ENCODE measurements around the gene MSRB2.
"Not testable (repeated sequence)": the region's sequence is repeated elsewhere in the genome, so short reads cannot be mapped to it uniquely, and the experiment has no call there.

The MSRB2 gene

GRCh38 chr10:23067337-23067736 lies 28.0 kb upstream of the MSRB2 start:
- Histone ChIP-seq H3K4me1 (ENCODE audit: insufficient read depth, poor library complexity, severe bottlenecking) (peaks cover 8% of the 10 kb centered on the region), H3K4me3 (ENCODE audit: severe bottlenecking) (no peak overlapping the region), H3K9me3 (ENCODE audit: severe bottlenecking) (no peaks in the 10 kb centered on the region), H3K36me3 (ENCODE audit: low read depth) (no peaks in the 10 kb centered on the region), H3K27ac (ENCODE audit: poor library complexity, severe bottlenecking) (no peak overlapping the region), H3K27me3 (ENCODE audit: insufficient read depth, poor library complexity, severe bottlenecking) (no peaks in the 10 kb centered on the region)
- no peak for ATAC-seq (ENCODE audit: low read depth)
- TF ChIP-seq CTCF (IDR thresholded peaks at IDR 0.05; ENCODE audit: poor library complexity, severe bottlenecking), result no peak
- no peak for DNase-seq (ENCODE audit: low spot score)

DNA sequence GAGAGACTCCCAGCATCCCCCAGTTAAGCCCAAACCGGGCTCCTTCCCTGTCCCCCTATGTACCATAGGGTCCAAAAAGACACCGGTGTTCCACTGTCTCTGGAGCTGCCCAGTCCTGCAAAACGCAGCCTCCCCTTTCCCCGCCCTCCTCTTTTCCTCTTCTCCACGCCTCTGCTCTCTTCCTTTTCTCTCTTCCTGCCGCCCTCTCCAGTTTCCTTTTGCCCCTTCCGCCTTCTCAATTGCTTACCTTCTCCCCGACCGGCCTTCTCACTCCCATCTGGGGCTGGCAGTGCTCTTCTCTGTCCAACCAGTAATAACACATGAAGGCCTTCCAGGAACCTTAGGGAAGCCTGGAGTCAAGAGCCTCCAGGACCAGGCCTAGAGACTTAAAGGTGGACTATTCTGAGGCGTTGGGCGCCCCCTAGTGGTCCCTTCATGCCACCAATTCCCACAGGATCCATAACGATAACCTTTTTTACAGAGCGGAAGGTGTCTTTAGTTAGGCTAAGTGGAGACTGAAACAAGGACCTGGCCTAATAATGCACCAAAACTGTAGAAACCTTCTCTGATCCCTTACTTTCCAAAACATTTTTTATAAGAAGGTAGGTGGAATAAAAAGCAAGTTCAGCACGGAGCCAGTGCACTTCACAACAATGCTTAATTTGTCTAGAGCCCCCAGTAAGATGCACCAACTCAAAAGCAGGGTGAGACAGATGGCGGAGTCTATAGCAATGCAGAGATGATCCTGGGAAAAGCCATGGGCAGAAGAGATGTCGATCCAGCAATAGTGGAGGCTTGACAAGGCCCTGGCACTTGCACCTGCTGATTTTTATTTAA lies 27.2 kb upstream of the MSRB2 start:
- no peak overlapping the region for H3K27ac ChIP-seq (ENCODE audit: poor library complexity, severe bottlenecking)
- DNase-seq (ENCODE audit: low spot score), result no peak
- peaks cover 8% of the 10 kb centered on the region for H3K4me1 ChIP-seq (ENCODE audit: insufficient read depth, poor library complexity, severe bottlenecking)
- H3K36me3 ChIP-seq (ENCODE audit: low read depth), result no peaks in the 10 kb centered on the region
- no peak overlapping the region for H3K4me3 ChIP-seq (ENCODE audit: severe bottlenecking)
- peak; percentile 77 for ATAC-seq (ENCODE audit: low read depth)
- no peaks in the 10 kb centered on the region for H3K27me3 ChIP-seq (ENCODE audit: insufficient read depth, poor library complexity, severe bottlenecking)
- H3K9me3 ChIP-seq (ENCODE audit: severe bottlenecking), result no peaks in the 10 kb centered on the region
- TF ChIP-seq CTCF (IDR thresholded peaks at IDR 0.05; ENCODE audit: poor library complexity, severe bottlenecking), result peak; percentile 87

GRCh38 chr10:23069019-23069815 lies 26.2 kb upstream of the MSRB2 start:
- no peak for TF ChIP-seq CTCF (IDR thresholded peaks at IDR 0.05; ENCODE audit: poor library complexity, severe bottlenecking)
- H3K9me3 ChIP-seq (ENCODE audit: severe bottlenecking), result no peaks in the 10 kb centered on the region
- H3K4me3 ChIP-seq (ENCODE audit: severe bottlenecking), result no peak overlapping the region
- no peaks in the 10 kb centered on the region for H3K27me3 ChIP-seq (ENCODE audit: insufficient read depth, poor library complexity, severe bottlenecking)
- DNase-seq (ENCODE audit: low spot score) (no peak), ATAC-seq (ENCODE audit: low read depth) (no peak)
- H3K36me3 ChIP-seq (ENCODE audit: low read depth), result no peaks in the 10 kb centered on the region
- H3K27ac ChIP-seq (ENCODE audit: poor library complexity, severe bottlenecking), result no peak overlapping the region
- H3K4me1 ChIP-seq (ENCODE audit: insufficient read depth, poor library complexity, severe bottlenecking), result peaks cover 8% of the 10 kb centered on the region

- not testable (repeated sequence) for H3K4me1 ChIP-seq (ENCODE audit: insufficient read depth, poor library complexity, severe bottlenecking); H3K27ac ChIP-seq (ENCODE audit: poor library complexity, severe bottlenecking); H3K4me3 ChIP-seq (ENCODE audit: severe bottlenecking); H3K27me3 ChIP-seq (ENCODE audit: insufficient read depth, poor library complexity, severe bottlenecking); H3K9me3 ChIP-seq (ENCODE audit: severe bottlenecking); DNase-seq (ENCODE audit: low spot score); H3K36me3 ChIP-seq (ENCODE audit: low read depth); ATAC-seq (ENCODE audit: low read depth)
Observed at GRCh38 chr10:23070092-23070912, 25.1 kb upstream of the MSRB2 start.

GRCh38 chr10:23070913-23071218 lies 24.5 kb upstream of the MSRB2 start:
- no peak for ATAC-seq (ENCODE audit: low read depth)
- TF ChIP-seq CTCF (IDR thresholded peaks at IDR 0.05; ENCODE audit: poor library complexity, severe bottlenecking), result no peak
- Histone ChIP-seq H3K27me3 (ENCODE audit: insufficient read depth, poor library complexity, severe bottlenecking) (no peaks in the 10 kb centered on the region), H3K4me3 (ENCODE audit: severe bottlenecking) (no peak overlapping the region), H3K27ac (ENCODE audit: poor library complexity, severe bottlenecking) (no peak overlapping the region), H3K4me1 (ENCODE audit: insufficient read depth, poor library complexity, severe bottlenecking) (peaks cover 2% of the 10 kb centered on the region), H3K36me3 (ENCODE audit: low read depth) (no peaks in the 10 kb centered on the region), H3K9me3 (ENCODE audit: severe bottlenecking) (no peaks in the 10 kb centered on the region)
- no peak for DNase-seq (ENCODE audit: low spot score)

GRCh38 chr10:23072593-23072992 lies 22.8 kb upstream of the MSRB2 start:
- H3K9me3 ChIP-seq (ENCODE audit: severe bottlenecking); ATAC-seq (ENCODE audit: low read depth); H3K27me3 ChIP-seq (ENCODE audit: insufficient read depth, poor library complexity, severe bottlenecking); H3K4me3 ChIP-seq (ENCODE audit: severe bottlenecking); H3K27ac ChIP-seq (ENCODE audit: poor library complexity, severe bottlenecking); H3K4me1 ChIP-seq (ENCODE audit: insufficient read depth, poor library complexity, severe bottlenecking); H3K36me3 ChIP-seq (ENCODE audit: low read depth); DNase-seq (ENCODE audit: low spot score): not testable (repeated sequence)

Data from RWPE2 (cell line).